ENCODE measurements around the gene PACSIN2. TPM values are rescaled to one million over a fixed set of nuclear protein-coding genes. Genes with fewer than 3 reads are reported as not detected.
"Not testable (repeated sequence)": the region's sequence is repeated elsewhere in the genome, so short reads cannot be mapped to it uniquely, and the experiment has no call there.

PACSIN2 gene
- total RNA-seq, 4 donors from 2014 or later: 75.4 to 90.1 (median 87.9) TPM

DNA sequence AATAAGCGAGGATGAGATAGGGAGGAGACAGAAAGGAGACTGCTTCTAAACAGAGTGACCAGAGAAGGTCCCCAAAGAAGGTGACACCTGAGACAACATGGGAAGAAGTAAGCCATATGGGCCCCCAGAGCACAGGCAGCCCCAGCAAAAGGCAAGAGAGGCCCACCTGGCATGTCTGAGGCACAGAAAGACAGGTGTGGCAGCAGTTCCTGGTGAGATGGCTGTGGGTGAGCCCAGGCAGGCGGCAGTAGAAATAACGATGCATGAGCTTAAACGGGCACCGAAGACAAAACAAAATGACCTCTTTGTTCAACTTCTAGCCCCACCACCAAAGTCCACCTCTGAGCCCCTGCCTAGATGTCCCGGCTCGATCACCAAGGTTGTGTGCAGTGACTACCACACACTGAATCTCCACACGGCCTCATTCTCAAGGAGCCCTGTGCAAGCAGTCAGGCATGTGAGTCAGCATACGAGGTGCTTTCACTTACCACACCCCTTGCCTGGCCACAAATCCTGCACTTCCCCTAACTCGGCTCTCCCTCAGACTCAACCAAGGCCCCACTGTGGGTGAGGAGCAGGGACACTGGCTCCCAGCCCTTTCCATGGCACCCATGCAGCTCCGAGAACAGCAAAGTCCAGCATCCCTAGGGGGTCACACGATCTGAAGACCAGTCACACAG, 77.6 kb downstream of the PACSIN2 start:
- WGBS, 2 donors: 42 to 54% methylated on average over 11 to 12 of the region's 12 CpGs
- peak; percentile 8 to 51 for TF ChIP-seq POLR2A (IDR thresholded peaks at IDR 0.05)
- TF ChIP-seq, protein P1, sequence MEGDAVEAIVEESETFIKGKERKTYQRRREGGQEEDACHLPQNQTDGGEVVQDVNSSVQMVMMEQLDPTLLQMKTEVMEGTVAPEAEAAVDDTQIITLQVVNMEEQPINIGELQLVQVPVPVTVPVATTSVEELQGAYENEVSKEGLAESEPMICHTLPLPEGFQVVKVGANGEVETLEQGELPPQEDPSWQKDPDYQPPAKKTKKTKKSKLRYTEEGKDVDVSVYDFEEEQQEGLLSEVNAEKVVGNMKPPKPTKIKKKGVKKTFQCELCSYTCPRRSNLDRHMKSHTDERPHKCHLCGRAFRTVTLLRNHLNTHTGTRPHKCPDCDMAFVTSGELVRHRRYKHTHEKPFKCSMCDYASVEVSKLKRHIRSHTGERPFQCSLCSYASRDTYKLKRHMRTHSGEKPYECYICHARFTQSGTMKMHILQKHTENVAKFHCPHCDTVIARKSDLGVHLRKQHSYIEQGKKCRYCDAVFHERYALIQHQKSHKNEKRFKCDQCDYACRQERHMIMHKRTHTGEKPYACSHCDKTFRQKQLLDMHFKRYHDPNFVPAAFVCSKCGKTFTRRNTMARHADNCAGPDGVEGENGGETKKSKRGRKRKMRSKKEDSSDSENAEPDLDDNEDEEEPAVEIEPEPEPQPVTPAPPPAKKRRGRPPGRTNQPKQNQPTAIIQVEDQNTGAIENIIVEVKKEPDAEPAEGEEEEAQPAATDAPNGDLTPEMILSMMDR (IDR thresholded peaks at IDR 0.05): no peak
- Histone ChIP-seq H3K4me1 (peaks cover 69 to 85% of the 10 kb centered on the region in 2 donors), H3K9me3 (no peaks in the 10 kb centered on the region), H3K27me3 (no peaks in the 10 kb centered on the region), H3K27ac (peak overlapping the region; percentile 57 to 82 (median 80)), H3K4me3 (replicated peaks in 1 of 3) (no peak overlapping the region), H3K36me3 (no peaks in the 10 kb centered on the region)
- intact Hi-C loops (cut with DNase I): no loop called here
- peak; percentile 84 to 88 for DNase-seq

DNA sequence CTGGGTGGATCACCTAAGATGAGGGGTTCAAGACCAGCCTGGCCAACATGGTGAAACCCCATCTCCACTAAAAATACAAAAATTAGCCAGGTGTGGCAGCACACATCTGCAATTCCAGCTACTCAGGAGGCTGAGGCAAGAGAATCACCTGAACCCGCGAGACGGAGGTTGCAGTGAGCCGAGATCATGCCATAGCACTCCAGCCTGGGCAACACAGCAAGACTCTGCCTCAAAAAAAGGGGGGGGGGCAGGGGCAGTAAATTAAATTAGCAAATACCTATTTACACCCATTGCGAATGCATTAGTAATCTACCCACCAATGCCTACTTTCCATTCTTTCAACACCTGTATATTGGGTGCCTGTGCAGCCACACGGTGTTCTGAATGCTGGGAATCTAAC, 78.3 kb downstream of the PACSIN2 start:
- intact Hi-C loops (cut with DNase I); H3K4me3 ChIP-seq (replicated peaks in 1 of 3); H3K36me3 ChIP-seq; H3K9me3 ChIP-seq; DNase-seq; H3K27me3 ChIP-seq: not testable (repeated sequence)
- H3K4me1 ChIP-seq: peaks cover 75 to 89% of the 10 kb centered on the region in 2 donors
- 96 to 98% methylated on average over 5 to 6 of the region's 6 CpGs for WGBS, 2 donors
- H3K27ac ChIP-seq: peak overlapping the region; percentile 57 to 85 (median 82)

DNA sequence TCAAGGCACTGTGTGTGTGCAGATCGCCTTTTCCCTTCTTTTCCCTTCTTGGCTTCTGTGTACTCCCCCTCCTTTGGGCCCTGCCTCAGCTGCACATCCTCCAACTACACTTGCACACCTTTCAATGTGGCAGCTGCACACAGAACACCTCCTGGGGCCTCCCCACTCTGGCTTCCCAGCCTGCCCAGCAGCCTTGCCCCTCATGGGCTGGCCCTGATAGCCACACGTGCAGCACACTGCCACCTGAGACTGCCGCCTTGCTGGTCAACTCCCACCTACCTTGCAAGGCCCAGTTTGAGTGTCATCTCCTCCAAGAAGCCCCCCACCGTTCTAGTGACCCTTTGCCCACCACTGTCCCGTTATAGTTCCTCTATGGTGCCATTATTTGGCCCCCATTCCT, 80.6 kb downstream of the PACSIN2 start:
- H3K27ac ChIP-seq: peak overlapping the region; percentile 82 to 89 (median 85)
- H3K4me1 ChIP-seq: peaks cover 81 to 98% of the 10 kb centered on the region in 2 donors
- H3K4me3 ChIP-seq (replicated peaks in 1 of 3): no peak overlapping the region
- intact Hi-C loops (cut with DNase I): no loop called here
- H3K36me3 ChIP-seq: no peaks in the 10 kb centered on the region
- WGBS, 2 donors: 82 to 86% methylated on average over 5 of the region's 5 CpGs
- DNase-seq: peak in 1 of 2 donors; percentile 21
- no peaks in the 10 kb centered on the region for H3K9me3 ChIP-seq
- no peak for TF ChIP-seq POLR2A (IDR thresholded peaks at IDR 0.05)
- H3K27me3 ChIP-seq: no peaks in the 10 kb centered on the region

DNA sequence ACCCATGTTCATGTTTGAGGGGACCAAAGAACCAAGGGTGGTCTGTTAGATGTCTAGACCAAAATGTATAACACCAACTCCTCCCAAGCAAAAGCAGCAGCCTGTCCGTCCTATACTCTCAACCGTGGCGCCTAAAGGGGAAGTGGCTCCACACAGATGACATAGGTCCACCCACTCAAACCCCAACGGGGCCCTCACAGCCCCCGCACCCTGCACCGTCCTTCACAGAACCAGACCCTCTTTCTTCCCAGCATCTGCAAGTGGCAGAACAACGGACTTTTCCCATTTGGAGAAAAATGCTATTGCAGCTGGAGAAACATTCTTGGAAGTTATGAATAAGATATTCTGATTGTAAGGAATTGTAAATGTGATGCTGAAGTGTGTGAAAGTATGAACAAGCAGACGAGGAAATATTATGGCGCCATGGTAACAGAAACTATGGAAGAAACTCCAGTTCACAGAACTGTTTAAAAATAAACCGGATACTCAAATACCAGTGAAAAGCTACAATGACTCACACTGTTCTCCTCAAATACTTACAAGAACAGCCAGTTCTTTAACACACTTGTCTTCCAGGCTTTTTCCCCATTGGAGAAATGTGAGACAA, 81.4 kb downstream of the PACSIN2 start:
- 34 to 43% methylated on average over 10 of the region's 10 CpGs for WGBS, 2 donors
- Histone ChIP-seq H3K27ac (peak overlapping the region; percentile 82 to 89 (median 85)), H3K4me1 (peaks cover 78 to 96% of the 10 kb centered on the region in 2 donors), H3K36me3 (no peaks in the 10 kb centered on the region), H3K9me3 (no peaks in the 10 kb centered on the region), H3K4me3 (replicated peaks in 1 of 3) (no peak overlapping the region), H3K27me3 (no peaks in the 10 kb centered on the region)
- TF ChIP-seq, protein P1 (IDR thresholded peaks at IDR 0.05): no peak
- TF ChIP-seq POLR2A (IDR thresholded peaks at IDR 0.05): no peak
- DNase-seq: peak in 1 of 2 donors; percentile 17
- intact Hi-C loops (cut with DNase I): no loop called here

DNA sequence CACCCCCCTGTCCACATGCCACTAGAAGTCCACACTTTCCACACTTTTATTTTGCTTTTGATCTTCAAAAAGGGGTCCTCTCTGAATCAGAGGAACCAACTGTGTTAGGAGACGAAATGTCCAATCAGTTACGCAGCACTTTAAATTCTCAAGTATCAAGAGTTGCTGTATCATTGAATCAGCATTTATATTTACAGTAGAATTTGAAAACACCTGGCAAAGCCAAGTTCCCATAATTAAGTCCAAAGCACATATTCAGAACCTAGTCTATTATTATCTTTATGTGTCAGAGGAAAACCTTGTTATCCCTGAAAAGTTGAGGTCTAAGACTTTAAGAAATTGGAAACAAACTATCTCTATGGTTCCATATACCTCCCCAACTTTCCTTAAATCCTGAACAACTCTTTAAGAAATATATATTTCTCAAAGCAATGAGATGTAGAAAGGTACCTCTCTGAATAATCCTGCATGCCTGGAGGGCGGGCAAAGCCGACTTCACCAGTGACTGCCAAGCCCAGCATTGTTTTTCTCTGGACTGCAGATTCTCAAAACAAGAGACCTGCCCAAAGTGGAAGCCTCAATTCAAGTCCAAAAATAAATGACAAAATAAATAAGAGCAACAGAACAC, 82.0 kb downstream of the PACSIN2 start:
- intact Hi-C loops (cut with DNase I): no loop called here
- H3K4me3 ChIP-seq (replicated peaks in 1 of 3): no peak overlapping the region
- no peak for TF ChIP-seq POLR2A (IDR thresholded peaks at IDR 0.05)
- TF ChIP-seq, protein P1 (IDR thresholded peaks at IDR 0.05): no peak
- peak overlapping the region; percentile 82 to 89 (median 85) for H3K27ac ChIP-seq
- no peaks in the 10 kb centered on the region for H3K36me3 ChIP-seq
- no peaks in the 10 kb centered on the region for H3K9me3 ChIP-seq
- DNase-seq: peak; percentile 43 to 61
- H3K27me3 ChIP-seq: no peaks in the 10 kb centered on the region
- 52 to 64% methylated on average over 4 of the region's 4 CpGs for WGBS, 2 donors
- peaks cover 72 to 90% of the 10 kb centered on the region in 2 donors for H3K4me1 ChIP-seq

DNA sequence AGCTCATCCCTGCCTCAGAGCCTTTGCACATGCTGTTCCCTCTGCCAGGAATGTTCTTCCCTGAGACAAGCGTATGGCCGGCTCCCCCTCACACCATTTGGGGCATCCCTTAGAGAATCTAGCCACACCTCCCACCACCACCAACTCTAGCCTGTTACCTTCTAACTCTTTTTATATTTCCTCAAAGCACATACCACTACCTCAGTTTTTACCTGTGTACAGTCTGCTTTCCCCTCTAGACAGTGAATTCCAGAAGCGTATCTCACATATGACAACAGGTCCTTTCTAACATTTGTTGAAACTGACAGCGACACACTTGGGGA, 82.8 kb downstream of the PACSIN2 start:
- TF ChIP-seq, protein P1 (IDR thresholded peaks at IDR 0.05): no peak
- TF ChIP-seq POLR2A (IDR thresholded peaks at IDR 0.05): no peak
- no peaks in the 10 kb centered on the region for H3K36me3 ChIP-seq
- H3K27me3 ChIP-seq: no peaks in the 10 kb centered on the region
- H3K27ac ChIP-seq: peak overlapping the region; percentile 82 to 89 (median 85)
- peaks cover 64 to 82% of the 10 kb centered on the region in 2 donors for H3K4me1 ChIP-seq
- no peak overlapping the region for H3K4me3 ChIP-seq (replicated peaks in 1 of 3)
- WGBS, 2 donors: 93 to 95% methylated on average over 4 of the region's 4 CpGs
- intact Hi-C loops (cut with DNase I): no loop called here
- no peaks in the 10 kb centered on the region for H3K9me3 ChIP-seq
- DNase-seq: no peak

All from thyroid gland (tissue), 4 donors.